ENCODE measurements around the gene OSBP2. TPM values are rescaled to one million over a fixed set of nuclear protein-coding genes. Genes with fewer than 3 reads are reported as not detected.

The OSBP2 gene
- total and polyA plus RNA-seq, 5 experiments from 2014 or later, result 0.60 to 1.8 (median 0.75) TPM

DNA sequence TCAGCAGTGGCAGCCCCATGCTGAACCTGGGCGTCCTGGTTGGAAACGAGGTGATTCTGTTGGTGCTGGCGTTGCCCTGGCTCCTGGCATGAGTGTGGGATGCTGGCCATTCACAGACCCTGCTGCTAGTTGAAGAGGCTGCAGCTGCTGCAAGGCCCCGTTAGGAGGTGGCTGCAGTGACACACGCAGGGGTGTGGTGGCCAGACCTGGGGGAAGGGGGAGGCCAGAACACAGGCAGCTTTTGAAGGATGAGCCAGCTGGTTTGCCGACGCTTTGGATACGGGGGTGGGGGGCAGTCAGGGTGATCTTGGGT lies 196.7 kb downstream of the OSBP2 start:
- Mint-ChIP-seq H3K4me3 (no peak overlapping the region), H3K27me3 (no peaks in the 10 kb centered on the region), H3K9me3 (no peaks in the 10 kb centered on the region), H3K36me3 (peaks cover 0 to 10% (median 2%) of the 10 kb centered on the region in 3 donors), H3K4me1 (peaks cover 21 to 38% (median 31%) of the 10 kb centered on the region in 4 donors), H3K27ac (peak overlapping the region in 4 of 10 donors; percentile 71 to 88 (median 77))
- ATAC-seq (no peak), DNase-seq (peak in 2 of 10 donors; percentile 9 to 42)
- POLR2A ChIA-PET, result interaction anchor here (0.7 to 1.3 kb wide), 3 partner anchors 17 to 193 kb away, joined by 3 to 4 read pairs (median 3); no protein-coding TSS in a partner anchor

DNA sequence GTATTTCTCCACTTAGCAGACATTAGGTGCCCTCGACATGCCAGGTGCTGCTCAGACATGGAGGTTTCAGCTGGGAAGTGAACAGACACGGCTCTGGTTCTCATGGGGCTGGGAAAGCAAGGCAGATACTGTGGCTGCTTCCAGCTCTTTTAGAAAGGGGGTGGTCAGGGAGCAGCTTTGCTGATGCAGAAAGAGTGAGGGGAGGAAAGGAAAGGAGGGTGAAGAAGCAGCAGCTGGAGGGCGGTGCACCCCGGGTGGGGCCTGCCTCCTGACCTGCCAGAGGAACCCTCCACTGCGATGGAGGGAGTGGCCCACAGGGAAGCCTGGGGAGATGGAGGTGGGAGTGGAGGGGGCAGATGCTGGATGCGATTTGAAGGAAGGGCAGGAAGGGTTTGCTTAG lies 197.1 kb downstream of the OSBP2 start:
- DNase-seq (peak in 1 of 10 donors; percentile 44), ATAC-seq (no peak)
- Mint-ChIP-seq H3K4me1 (peaks cover 21 to 38% (median 30%) of the 10 kb centered on the region in 4 donors), H3K9me3 (no peaks in the 10 kb centered on the region), H3K4me3 (no peak overlapping the region), H3K36me3 (peaks cover 0 to 10% (median 2%) of the 10 kb centered on the region in 3 donors), H3K27ac (peak overlapping the region in 7 of 10 donors; percentile 24 to 88 (median 74)), H3K27me3 (no peaks in the 10 kb centered on the region)
- POLR2A ChIA-PET, result interaction anchor here (1.2 kb wide), 1 partner anchor 17 kb away, joined by 4 read pairs; no protein-coding TSS in a partner anchor

DNA sequence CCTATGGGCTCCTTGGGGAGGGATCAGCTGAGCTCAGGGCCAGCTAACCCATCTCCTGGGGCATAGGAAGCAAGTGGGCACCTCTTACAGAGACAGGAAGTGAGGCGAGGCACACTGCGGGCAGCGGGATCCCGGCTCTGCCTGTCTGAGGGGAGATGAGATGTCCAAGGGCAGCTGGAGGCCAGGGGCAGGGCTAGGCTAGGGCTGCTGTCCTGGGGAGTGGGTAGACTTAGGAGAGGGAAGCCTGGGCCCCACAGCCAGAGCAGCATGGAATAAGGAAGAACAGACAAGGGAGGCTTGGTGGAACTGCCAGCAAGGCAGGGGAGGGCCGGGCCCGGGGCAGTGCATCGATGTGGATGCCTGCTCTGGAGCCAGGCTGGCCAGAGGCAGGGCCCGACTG lies 197.6 kb downstream of the OSBP2 start:
- Mint-ChIP-seq H3K9me3 (no peaks in the 10 kb centered on the region), H3K27me3 (no peaks in the 10 kb centered on the region), H3K4me1 (peaks cover 21 to 38% (median 30%) of the 10 kb centered on the region in 4 donors), H3K36me3 (peaks cover 0 to 12% (median 2%) of the 10 kb centered on the region in 3 donors), H3K27ac (peak overlapping the region in 6 of 10 donors; percentile 20 to 88 (median 79)), H3K4me3 (peak overlapping the region in 3 of 10 donors; percentile 19 to 65 (median 32))
- ATAC-seq (no peak), DNase-seq (peak in 1 of 10 donors; percentile 36)
- POLR2A ChIA-PET, result interaction anchor here (1.2 kb wide), 1 partner anchor 16 kb away, joined by 4 read pairs; no protein-coding TSS in a partner anchor

DNA sequence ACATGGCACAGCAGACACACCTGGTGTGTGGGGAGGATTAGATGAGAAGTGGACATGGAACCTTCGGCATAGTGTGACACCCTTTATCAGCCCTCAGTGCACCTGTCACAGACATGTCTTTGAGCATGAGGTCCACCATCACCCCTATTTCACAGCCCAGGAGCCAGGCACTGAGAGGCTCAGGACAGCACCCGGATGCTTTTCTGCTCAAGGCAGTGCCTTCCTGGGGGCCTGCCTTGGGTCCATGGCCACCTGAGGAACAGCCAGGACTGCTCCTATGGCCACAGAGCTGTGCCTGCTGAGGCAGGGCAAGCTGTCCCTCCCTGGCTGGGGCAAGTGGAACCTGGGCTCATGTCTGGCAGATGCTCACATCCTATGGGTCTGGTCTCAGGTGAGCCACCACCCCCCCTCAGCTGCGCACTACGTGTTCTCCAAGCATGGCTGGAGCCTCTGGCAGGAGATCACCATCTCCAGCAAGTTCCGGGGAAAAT lies 198.1 kb downstream of the OSBP2 start:
- POLR2A ChIA-PET, result no interaction called here
- H3K27ac Mint-ChIP-seq, result peak overlapping the region in 1 of 10 donors; percentile 34

DNA sequence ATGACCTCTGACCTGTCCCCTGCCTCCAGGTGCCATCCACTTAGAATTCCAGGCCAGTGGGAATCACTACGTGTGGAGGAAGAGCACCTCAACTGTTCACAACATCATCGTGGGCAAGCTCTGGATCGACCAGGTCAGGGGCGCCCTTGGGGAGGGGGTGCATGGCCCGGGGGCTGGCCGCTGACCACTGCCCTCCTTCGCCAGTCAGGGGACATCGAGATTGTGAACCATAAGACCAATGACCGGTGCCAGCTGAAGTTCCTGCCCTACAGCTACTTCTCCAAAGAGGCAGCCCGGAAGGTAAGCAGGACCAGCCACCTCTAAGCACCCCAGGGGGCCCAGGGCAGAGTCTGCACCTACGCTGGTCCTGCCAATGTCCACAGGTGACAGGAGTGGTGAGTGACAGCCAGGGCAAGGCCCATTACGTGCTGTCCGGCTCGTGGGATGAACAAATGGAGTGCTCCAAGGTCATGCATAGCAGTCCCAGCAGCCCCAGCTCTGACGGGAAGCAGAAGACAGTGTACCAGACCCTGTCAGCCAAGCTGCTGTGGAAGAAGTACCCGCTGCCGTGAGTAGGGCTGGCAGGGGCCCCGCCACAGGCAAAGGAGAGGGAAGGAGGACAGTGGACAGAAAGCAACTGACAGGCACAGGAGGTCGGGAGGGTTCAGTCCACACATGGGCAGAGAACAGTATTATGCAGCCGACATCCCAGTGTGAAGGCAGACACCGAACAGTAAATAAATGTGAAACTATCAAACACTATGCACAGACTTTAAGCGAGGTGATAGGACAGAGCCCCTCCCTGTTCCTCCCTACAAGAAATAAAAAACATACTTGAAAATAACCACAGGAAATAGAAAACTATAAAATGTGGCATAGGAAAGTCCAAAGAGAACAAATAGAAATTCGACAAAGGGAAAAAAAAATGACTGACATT lies 199.0 kb downstream of the OSBP2 start:
- peak overlapping the region; percentile 40 to 86 (median 69) for H3K4me3 Mint-ChIP-seq
- peak overlapping the region; percentile 71 to 94 (median 88) for H3K27ac Mint-ChIP-seq
- peaks cover 0 to 14% (median 6%) of the 10 kb centered on the region in 3 donors for H3K36me3 Mint-ChIP-seq
- DNase-seq (peak in 2 of 10 donors; percentile 4 to 15), ATAC-seq (peak; percentile 56 to 61)
- H3K4me1 Mint-ChIP-seq, result peaks cover 21 to 38% (median 30%) of the 10 kb centered on the region in 4 donors
- H3K27me3 Mint-ChIP-seq, result no peaks in the 10 kb centered on the region
- POLR2A ChIA-PET, result interaction anchor here (0.6 kb wide), 1 partner anchor 963 kb away, joined by 4 read pairs; no protein-coding TSS in a partner anchor
- H3K9me3 Mint-ChIP-seq, result peaks cover 0 to 4% (median 0%) of the 10 kb centered on the region in 9 donors

More for the DNA sequence above, 198.1 kb downstream of the OSBP2 start:
- DNase-seq, result no peak
- Mint-ChIP-seq H3K9me3 (no peaks in the 10 kb centered on the region), H3K4me3 (peak overlapping the region in 3 of 10 donors; percentile 2 to 32 (median 10)), H3K36me3 (peaks cover 0 to 13% (median 2%) of the 10 kb centered on the region in 3 donors), H3K4me1 (peaks cover 21 to 38% (median 30%) of the 10 kb centered on the region in 4 donors), H3K27me3 (no peaks in the 10 kb centered on the region)
- no peak for ATAC-seq

DNA sequence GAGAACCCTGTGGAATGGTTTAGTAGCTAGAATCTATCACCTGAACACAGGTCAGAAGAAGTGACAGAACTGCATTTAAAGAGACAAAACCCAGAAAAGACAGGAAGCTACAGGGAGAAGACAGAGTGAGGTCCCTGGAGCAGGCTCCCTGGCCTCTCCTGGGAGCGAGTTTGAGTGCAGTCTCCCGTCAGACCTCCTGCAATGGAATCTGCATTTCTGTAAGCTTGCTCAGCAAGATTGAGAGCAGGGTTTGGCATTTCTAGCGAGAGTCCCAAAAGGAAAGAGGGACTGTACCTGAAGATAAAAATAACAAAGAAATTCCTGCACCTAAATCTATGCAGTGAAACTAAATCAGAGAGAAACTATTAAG lies 199.7 kb downstream of the OSBP2 start:
- H3K4me1 Mint-ChIP-seq, result peaks cover 21 to 38% (median 30%) of the 10 kb centered on the region in 4 donors
- ATAC-seq (peak in 1 of 2 donors; percentile 9), DNase-seq (no peak)
- POLR2A ChIA-PET, result interaction anchor here (0.6 kb wide), 1 partner anchor 963 kb away, joined by 4 read pairs; no protein-coding TSS in a partner anchor
- H3K36me3 Mint-ChIP-seq, result peaks cover 3 to 17% (median 9%) of the 10 kb centered on the region in 3 donors
- peak overlapping the region in 9 of 10 donors; percentile 58 to 86 (median 70) for H3K4me3 Mint-ChIP-seq
- H3K27me3 Mint-ChIP-seq, result no peaks in the 10 kb centered on the region
- peak overlapping the region; percentile 71 to 94 (median 88) for H3K27ac Mint-ChIP-seq
- H3K9me3 Mint-ChIP-seq, result peaks cover 0 to 6% (median 0%) of the 10 kb centered on the region in 9 donors

DNA sequence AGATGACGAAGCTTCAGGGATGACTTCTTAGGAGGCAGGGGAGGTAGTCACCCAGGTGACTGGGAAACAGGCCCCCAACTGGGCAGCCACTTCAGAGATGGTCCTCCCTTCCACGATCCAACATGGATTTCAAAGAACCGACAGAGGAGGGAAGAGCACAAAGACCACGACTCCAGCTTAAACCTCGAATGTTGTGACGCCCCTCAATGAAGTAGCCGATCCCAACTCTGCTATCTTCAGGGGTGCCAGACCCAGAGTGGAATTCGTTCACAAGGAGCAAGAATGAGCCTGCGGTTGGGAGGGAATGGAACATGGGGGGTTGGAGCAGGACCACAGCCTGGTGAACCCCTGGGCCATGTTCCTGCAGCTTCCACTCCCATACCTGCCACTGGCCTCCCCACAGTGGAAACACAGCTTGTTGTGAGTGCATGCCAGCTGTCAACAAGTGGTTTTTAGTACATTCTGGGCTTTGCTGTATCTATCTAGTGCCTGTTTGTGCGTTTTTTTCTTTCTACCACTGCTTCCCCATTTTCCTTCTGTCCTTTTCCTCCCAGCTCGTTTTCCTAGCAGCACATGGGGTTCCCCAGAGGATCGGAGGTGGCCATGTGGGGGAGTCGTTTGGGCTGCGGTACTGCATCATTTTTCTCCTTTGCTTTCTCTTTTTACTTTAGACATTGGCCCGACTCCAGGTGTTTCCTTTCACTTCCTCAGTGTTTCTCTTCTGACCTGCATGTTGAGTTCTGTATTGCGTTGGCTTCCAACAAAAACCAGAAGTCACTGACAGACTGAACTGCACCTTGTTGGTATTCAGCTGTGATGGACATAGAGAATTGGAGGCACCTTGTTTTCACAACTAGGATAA lies 208.1 kb downstream of the OSBP2 start:
- ATAC-seq, result no peak
- H3K27ac Mint-ChIP-seq, result peak overlapping the region in 6 of 10 donors; percentile 7 to 75 (median 65)
- peaks cover 0 to 18% (median 3%) of the 10 kb centered on the region in 9 donors for H3K9me3 Mint-ChIP-seq
- peak overlapping the region in 2 of 10 donors; percentile 3 to 25 for H3K4me3 Mint-ChIP-seq
- H3K4me1 Mint-ChIP-seq, result peaks cover 5 to 9% (median 6%) of the 10 kb centered on the region in 4 donors
- H3K27me3 Mint-ChIP-seq, result no peaks in the 10 kb centered on the region
- POLR2A ChIA-PET, result no interaction called here
- H3K36me3 Mint-ChIP-seq, result peaks cover 20 to 60% (median 45%) of the 10 kb centered on the region in 3 donors
- DNase-seq, result no peak

DNA sequence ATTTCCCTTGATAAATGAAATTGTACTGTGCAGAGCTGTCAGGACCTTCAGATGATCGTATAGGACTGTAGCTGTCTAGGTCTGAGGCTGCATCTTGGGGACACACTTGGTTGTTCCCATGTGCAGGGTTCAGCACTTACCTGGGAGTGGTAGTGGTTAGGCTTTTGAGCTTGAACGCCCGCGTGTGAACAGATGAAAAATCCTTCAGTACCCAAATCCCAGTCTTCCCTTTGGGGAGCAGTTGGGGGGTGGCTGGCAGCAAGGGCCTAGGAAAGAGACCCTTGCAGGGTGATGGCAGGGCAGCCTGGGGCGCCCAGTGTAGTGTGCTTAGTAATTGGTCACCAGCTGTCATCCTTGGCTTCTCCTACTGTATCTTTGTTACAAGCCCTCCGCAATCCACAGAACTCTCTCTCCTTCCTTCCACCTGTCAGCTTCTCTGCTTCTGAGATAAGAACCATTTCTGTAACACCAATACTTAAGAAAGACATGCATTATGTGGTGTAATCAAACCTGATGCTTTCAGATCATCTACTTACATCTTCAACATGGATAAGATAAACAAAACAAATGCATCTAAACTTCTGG lies 209.3 kb downstream of the OSBP2 start:
- H3K4me1 Mint-ChIP-seq, result peaks cover 5 to 9% (median 6%) of the 10 kb centered on the region in 4 donors
- no peak for DNase-seq
- no peaks in the 10 kb centered on the region for H3K27me3 Mint-ChIP-seq
- H3K27ac Mint-ChIP-seq, result peak overlapping the region in 2 of 10 donors; percentile 0 to 75
- H3K9me3 Mint-ChIP-seq, result peaks cover 0 to 17% (median 3%) of the 10 kb centered on the region in 9 donors
- H3K4me3 Mint-ChIP-seq, result no peak overlapping the region
- POLR2A ChIA-PET, result no interaction called here
- no peak for ATAC-seq
- peaks cover 20 to 65% (median 42%) of the 10 kb centered on the region in 3 donors for H3K36me3 Mint-ChIP-seq

DNA sequence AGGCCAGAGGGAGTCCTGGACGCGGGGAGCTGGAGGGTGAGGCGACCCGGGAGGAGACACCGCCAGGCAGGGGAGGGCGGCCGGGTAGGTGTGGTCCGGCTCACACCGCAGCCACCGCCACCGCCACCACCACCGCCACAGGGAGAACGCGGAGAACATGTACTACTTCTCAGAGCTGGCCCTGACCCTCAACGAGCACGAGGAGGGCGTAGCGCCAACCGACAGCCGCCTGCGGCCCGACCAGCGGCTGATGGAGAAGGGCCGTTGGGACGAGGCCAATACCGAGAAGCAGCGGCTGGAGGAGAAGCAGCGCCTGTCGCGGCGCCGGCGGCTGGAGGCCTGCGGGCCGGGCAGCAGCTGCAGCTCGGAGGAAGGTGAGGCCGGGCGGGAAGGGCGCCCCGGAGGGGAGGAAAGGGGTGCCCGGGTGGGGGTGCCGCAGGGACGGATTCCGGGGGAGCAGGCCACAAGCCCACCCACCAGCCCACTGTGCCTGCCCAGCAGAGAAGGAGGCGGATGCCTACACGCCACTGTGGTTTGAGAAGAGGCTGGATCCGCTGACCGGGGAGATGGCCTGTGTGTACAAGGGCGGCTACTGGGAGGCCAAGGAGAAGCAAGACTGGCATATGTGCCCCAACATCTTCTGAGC lies 211.1 kb downstream of the OSBP2 start:
- H3K4me1 Mint-ChIP-seq, result peaks cover 5 to 12% (median 7%) of the 10 kb centered on the region in 4 donors
- POLR2A ChIA-PET, result interaction anchor here (0.6 kb wide), 1 partner anchor 474 kb away, joined by 3 read pairs; no protein-coding TSS in a partner anchor
- ATAC-seq, result no peak
- no peaks in the 10 kb centered on the region for H3K9me3 Mint-ChIP-seq
- no peak for DNase-seq
- H3K27me3 Mint-ChIP-seq, result no peaks in the 10 kb centered on the region
- no peak overlapping the region for H3K4me3 Mint-ChIP-seq
- H3K36me3 Mint-ChIP-seq, result peaks cover 10 to 71% (median 36%) of the 10 kb centered on the region in 3 donors
- H3K27ac Mint-ChIP-seq, result no peak overlapping the region

DNA sequence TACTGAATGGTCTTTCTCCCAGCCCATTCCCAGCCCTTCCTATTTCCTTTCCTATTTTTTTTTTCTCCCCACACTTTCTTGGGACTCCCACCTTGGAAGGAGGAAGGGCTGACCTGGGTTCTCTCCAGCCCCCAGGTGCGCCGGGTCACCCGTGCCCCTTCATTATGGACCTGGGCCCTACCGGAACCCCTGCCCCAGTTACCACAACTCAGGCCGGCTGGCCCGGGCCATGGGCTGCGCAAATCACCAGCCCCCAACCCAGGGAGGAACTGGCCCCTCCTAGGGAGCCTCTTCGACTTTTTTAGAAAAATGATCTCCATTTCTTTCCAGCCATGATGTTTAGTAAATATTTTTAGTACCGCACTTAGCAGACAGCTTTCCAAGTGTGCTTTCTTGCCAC lies 211.7 kb downstream of the OSBP2 start:
- H3K27me3 Mint-ChIP-seq, result no peaks in the 10 kb centered on the region
- DNase-seq (no peak), ATAC-seq (no peak)
- POLR2A ChIA-PET, result interaction anchor here (0.6 kb wide), 2 partner anchors 13 to 475 kb away, joined by 3 read pairs; no protein-coding TSS in a partner anchor
- peaks cover 5 to 12% (median 7%) of the 10 kb centered on the region in 4 donors for H3K4me1 Mint-ChIP-seq
- no peak overlapping the region for H3K4me3 Mint-ChIP-seq
- no peaks in the 10 kb centered on the region for H3K9me3 Mint-ChIP-seq
- peaks cover 10 to 71% (median 34%) of the 10 kb centered on the region in 3 donors for H3K36me3 Mint-ChIP-seq
- H3K27ac Mint-ChIP-seq, result no peak overlapping the region

DNA sequence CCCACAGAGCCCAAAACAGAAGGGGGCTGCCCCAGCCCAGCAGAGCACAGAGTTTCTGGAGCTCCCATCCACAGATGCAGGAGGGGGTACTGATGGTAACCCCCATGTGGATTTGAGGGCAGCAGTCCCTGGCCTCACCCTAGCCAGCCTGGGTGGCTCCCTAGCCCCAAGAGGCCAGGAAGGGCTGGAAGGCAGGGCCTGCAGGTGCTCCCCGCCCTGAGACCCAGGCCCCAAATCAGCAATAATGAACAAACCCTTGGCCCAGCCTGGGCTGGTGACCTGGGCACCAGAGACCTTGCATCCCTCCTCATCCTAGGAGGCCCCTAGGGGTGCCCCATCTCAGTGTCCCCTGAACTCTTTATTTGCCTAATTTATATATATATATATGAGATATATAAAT lies 212.3 kb downstream of the OSBP2 start:
- no peak for ATAC-seq
- Mint-ChIP-seq H3K27me3 (no peaks in the 10 kb centered on the region), H3K9me3 (peaks cover 0 to under 1% (median 0%) of the 10 kb centered on the region in 9 donors), H3K36me3 (peaks cover 10 to 67% (median 30%) of the 10 kb centered on the region in 3 donors), H3K4me1 (peaks cover 5 to 12% (median 7%) of the 10 kb centered on the region in 4 donors), H3K27ac (no peak overlapping the region), H3K4me3 (no peak overlapping the region)
- POLR2A ChIA-PET, result interaction anchor here (0.6 kb wide), 1 partner anchor 13 kb away, joined by 3 read pairs; no protein-coding TSS in a partner anchor
- DNase-seq, result no peak

Data from naive thymus-derived CD8-positive, alpha-beta T cell (primary cell).